Glomerular endothelial cell (primary cell): ENCODE results near the gene MLST8. TPM values are rescaled to one million over a fixed set of nuclear protein-coding genes. Genes with fewer than 3 reads are reported as not detected.
"Not testable (repeated sequence)": the region's sequence is repeated elsewhere in the genome, so short reads cannot be mapped to it uniquely, and the experiment has no call there.

ENCODE experiments used
- DNase-seq: peaks from one replicate; pipeline ENCODE4 v3.0.0-alpha.2; 2011; ENCODE audit warnings: low read depth, low spot score; ENCODE audit errors: extremely low read depth
- total RNA-seq: library from RNA; depleted of rRNA; stranded (reverse); fragments of >200 nt; gene quantifications from 2 replicates; pipeline ENCODE4 v1.2.3, GENCODE V29; 2015

The MLST8 gene
- total RNA-seq, 1 donor from 2014 or later, result 63.9 TPM

GRCh38 chr16:2230376-2230775, 25.1 kb downstream of the MLST8 start:
- no peak for DNase-seq

- DNase-seq, result no peak
Measured at GRCh38 chr16:2231016-2231931, 26.0 kb downstream of the MLST8 start.

- no peak for DNase-seq
Measured at GRCh38 chr16:2232094-2232990, 27.1 kb downstream of the MLST8 start.

GRCh38 chr16:2233046-2233775, 28.0 kb downstream of the MLST8 start:
- no peak for DNase-seq

GRCh38 chr16:2233872-2234812, 28.9 kb downstream of the MLST8 start:
- no peak for DNase-seq

- DNase-seq, result no peak
Measured at GRCh38 chr16:2234813-2235170, 29.5 kb downstream of the MLST8 start.

- DNase-seq, result no peak
Measured at GRCh38 chr16:2235234-2235651, 30.0 kb downstream of the MLST8 start.

GRCh38 chr16:2235695-2236336, 30.6 kb downstream of the MLST8 start:
- no peak for DNase-seq

GRCh38 chr16:2236337-2237101, 31.3 kb downstream of the MLST8 start, which contains the start of gene DNASE1L2:
Gene DNASE1L2, plus strand, starts transcription at chr16:2236444. Its CDS starts 373 bp downstream, at chr16:2236817.
- DNase-seq, result no peak

- DNase-seq, result no peak
Measured at GRCh38 chr16:2237102-2237482, 31.8 kb downstream of the MLST8 start.

GRCh38 chr16:2237493-2238149, 32.4 kb downstream of the MLST8 start:
- no peak for DNase-seq

GRCh38 chr16:2238150-2238837, 33.0 kb downstream of the MLST8 start:
- DNase-seq, result no peak

GRCh38 chr16:2238838-2239675, 33.8 kb downstream of the MLST8 start:
- no peak for DNase-seq

- not testable (repeated sequence) for DNase-seq
Measured at GRCh38 chr16:2240331-2240730, 35.1 kb downstream of the MLST8 start.

- DNase-seq, result no peak
Measured at GRCh38 chr16:2242598-2242997, 37.3 kb downstream of the MLST8 start.

GRCh38 chr16:2243031-2243528, 37.8 kb downstream of the MLST8 start:
- no peak for DNase-seq
